Astrocyte of the spinal cord (primary cell): Measurements from ENCODE around the gene ACOX1.

Experiments
- DNase-seq: peaks from one replicate; pipeline ENCODE4 v3.0.0; 2011; ENCODE audit warnings: low read depth, low spot score
- H3K4me3 ChIP-seq: 2 replicates; pipeline ENCODE4 v1.5.1; 2011; ENCODE audit warnings: low read depth, mild to moderate bottlenecking, low read length, moderate library complexity
- CTCF ChIP-seq: IDR thresholded peaks from 2 replicates; pipeline ENCODE4 v1.5.1; 2012; ENCODE audit warnings: low read depth, mild to moderate bottlenecking, low read length, inconsistent platforms
- in situ Hi-C: cut with HindIII; loops from 2 replicates; pipeline ENCODE4 v1.10.0; 2017; ENCODE audit warnings: low sequenced_read_pairs

Gene ACOX1

GRCh38 chr17:75950855-75951554 lies 28.0 kb downstream of the ACOX1 start:
- DNase-seq = peak; percentile 53
- H3K4me3 ChIP-seq = no peak overlapping the region
- in situ Hi-C loops = no loop called here
- no peak for TF ChIP-seq CTCF

- TF ChIP-seq CTCF = no peak
- no peak for DNase-seq
- in situ Hi-C loops = no loop called here
- no peak overlapping the region for H3K4me3 ChIP-seq
Measured at GRCh38 chr17:75950421-75950820, 28.5 kb downstream of the ACOX1 start.

- no peak for TF ChIP-seq CTCF
- DNase-seq = no peak
- in situ Hi-C loops = no loop called here
- H3K4me3 ChIP-seq = no peak overlapping the region
Measured at GRCh38 chr17:75945211-75945610, 33.8 kb downstream of the ACOX1 start.

GRCh38 chr17:75943491-75943890 lies 35.5 kb downstream of the ACOX1 start:
- in situ Hi-C loops = no loop called here
- no peak for DNase-seq
- TF ChIP-seq CTCF = no peak
- no peak overlapping the region for H3K4me3 ChIP-seq

- in situ Hi-C loops = no loop called here
- H3K4me3 ChIP-seq = no peak overlapping the region
- DNase-seq = no peak
- no peak for TF ChIP-seq CTCF
Measured at GRCh38 chr17:75942473-75942872, 36.5 kb downstream of the ACOX1 start.

- TF ChIP-seq CTCF = no peak
- H3K4me3 ChIP-seq = peak overlapping the region; percentile 28
- no peak for DNase-seq
- in situ Hi-C loops = no loop called here
Measured at GRCh38 chr17:75941442-75941819, 37.5 kb downstream of the ACOX1 start.
